ENCODE data around the gene KCNN1.
"Not testable (repeated sequence)": the region's sequence is repeated elsewhere in the genome, so short reads cannot be mapped to it uniquely, and the experiment has no call there.

KCNN1 gene

DNA sequence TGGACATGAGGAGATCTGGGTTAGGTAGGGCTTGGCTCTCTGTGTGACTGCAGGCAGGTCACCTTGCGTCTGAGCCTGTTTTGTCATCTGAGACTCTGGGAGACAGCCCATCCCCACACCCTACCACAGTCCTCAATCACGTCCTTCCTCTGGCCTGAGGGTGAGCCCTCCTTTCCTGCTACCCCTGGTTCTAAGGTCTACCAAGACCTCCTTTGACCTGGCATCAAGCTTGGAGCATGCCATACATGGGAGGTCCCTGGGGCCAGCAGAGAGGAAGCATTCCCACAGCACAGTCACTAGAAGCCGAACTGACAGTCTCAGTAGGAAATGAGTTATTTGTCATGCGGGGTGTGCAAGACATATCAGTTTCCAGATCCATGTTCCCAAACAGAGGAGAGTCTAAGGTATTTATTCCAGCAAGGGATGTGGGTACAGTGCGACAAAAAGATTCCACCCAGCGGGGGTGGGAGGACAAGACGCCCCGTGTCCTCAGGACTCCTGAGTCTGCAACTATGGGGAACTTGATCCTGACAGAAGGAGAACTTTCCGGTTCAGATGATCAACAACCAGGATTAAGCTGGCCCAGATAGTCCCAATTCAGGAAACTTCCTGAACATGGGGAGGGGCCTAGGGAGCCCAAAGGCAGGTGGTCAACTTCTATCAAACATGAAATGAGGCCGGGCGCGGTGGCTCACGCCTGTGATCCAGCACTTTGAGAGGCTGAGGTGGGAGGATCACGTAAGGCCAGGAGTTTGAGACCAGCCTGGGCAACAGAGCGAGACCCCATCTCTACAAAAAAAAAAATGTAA lies 50.6 kb downstream of the KCNN1 start:
- no peak for DNase-seq (ENCODE audit: low spot score)
- TF ChIP-seq, protein P1, sequence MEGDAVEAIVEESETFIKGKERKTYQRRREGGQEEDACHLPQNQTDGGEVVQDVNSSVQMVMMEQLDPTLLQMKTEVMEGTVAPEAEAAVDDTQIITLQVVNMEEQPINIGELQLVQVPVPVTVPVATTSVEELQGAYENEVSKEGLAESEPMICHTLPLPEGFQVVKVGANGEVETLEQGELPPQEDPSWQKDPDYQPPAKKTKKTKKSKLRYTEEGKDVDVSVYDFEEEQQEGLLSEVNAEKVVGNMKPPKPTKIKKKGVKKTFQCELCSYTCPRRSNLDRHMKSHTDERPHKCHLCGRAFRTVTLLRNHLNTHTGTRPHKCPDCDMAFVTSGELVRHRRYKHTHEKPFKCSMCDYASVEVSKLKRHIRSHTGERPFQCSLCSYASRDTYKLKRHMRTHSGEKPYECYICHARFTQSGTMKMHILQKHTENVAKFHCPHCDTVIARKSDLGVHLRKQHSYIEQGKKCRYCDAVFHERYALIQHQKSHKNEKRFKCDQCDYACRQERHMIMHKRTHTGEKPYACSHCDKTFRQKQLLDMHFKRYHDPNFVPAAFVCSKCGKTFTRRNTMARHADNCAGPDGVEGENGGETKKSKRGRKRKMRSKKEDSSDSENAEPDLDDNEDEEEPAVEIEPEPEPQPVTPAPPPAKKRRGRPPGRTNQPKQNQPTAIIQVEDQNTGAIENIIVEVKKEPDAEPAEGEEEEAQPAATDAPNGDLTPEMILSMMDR (IDR thresholded peaks at IDR 0.05; ENCODE audit: extremely low read depth, missing control alignments), result no peak

DNA sequence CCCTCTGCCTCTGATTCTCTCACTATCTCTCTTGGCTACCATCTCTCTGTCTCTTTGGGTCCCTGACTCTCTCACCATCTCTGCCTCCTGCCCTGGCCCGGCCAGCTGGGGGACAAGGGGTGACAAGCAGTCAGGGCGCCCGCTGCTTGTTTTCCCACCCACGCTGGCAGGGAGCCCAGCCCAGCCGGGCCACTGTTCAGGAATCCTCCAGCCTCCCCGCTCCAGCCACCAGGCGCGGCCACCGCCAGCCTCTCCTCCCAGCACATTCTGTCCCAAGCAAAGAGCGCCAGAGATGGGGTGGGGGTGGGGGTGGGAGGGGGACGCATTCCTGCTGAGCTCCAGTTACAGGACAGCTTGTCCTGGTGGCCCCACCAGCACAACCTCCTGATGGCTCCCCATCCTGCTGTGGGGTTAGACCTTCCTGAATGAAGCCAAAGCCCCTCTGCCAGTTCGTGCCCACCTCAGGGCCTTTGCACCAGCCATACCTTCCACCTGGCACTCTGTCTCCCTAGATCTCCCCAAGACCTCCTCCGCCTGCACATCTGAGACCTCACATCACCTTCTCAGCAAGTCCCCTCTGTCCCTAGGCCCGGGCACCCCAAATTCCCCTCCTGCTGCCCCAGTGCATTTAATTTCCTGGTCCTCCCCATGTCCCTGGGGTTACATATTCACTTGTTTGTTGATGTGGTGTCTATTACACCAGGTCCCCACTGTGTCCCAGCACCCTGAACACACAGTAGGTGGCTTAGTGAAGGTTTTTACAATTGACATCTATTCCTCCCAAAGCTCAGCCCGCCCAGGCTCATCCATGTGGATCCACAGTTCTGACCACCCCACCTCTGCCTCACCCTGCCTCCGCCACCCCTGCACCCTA lies 53.5 kb downstream of the KCNN1 start:
- TF ChIP-seq, protein P1 (IDR thresholded peaks at IDR 0.05; ENCODE audit: extremely low read depth, missing control alignments), result no peak
- no peak for DNase-seq (ENCODE audit: low spot score)

DNA sequence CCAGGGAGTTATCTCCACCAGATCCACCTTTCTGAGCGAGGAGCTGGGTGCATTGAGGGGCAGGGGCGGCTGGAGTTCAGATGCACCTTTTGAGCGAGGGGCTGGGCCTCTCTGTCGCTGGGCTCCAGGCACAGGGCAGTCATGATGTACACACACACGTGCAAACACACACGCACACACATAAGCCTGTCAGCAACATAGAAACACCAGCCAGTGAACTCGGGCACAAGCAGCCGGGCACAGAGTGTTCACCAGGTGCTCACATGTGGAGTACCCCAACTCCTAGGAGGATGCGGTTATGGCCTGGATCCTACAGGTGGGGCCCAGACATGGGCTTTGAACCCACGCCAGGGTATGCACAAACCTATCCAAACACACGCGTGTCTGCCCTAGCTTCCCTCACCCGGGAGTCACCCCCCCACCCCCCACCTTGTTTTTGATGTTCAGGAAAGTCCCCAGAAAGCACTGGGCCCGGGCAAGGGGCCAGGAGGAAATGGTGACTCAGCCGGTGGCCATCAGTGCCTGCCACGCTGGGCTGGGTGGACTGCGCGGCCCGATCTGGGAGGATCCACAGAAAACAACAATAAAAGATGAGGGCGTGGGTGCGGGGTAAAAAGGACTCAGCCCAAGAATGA lies 54.3 kb downstream of the KCNN1 start:
- DNase-seq (ENCODE audit: low spot score), result no peak
- TF ChIP-seq, protein P1 (IDR thresholded peaks at IDR 0.05; ENCODE audit: extremely low read depth, missing control alignments), result no peak

DNA sequence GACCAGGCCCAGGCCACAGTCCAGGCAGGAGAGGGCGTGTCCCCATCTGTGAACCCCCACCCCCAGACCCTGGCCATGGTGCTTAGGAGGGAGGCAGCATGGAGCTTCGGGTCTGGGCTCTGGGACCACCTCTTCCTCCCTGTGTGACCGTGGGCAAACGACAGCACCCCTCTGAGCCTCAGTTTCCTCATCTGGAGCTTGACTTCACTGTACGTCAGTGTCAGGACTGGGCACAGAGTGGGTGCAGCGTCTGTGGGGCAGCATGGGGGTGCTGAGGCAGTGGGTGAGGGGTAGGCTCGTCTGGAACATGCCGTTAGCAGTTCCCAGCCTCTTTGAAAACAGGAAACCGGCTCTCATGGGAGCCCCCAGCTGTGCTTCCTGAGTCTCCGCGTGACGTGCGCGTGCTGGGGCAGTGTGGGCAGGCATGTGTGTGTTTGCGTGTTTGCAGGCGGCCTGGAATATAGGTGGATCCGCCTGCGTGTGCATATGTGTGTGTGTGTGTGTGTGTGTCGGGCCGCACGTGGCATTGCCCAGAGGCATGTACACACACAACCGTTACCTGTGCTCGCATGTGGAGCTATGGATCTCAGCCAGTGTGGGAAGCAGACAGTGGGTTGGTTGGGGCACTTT lies 56.8 kb downstream of the KCNN1 start:
- no peak for DNase-seq (ENCODE audit: low spot score)
- TF ChIP-seq, protein P1 (IDR thresholded peaks at IDR 0.05; ENCODE audit: extremely low read depth, missing control alignments), result no peak

DNA sequence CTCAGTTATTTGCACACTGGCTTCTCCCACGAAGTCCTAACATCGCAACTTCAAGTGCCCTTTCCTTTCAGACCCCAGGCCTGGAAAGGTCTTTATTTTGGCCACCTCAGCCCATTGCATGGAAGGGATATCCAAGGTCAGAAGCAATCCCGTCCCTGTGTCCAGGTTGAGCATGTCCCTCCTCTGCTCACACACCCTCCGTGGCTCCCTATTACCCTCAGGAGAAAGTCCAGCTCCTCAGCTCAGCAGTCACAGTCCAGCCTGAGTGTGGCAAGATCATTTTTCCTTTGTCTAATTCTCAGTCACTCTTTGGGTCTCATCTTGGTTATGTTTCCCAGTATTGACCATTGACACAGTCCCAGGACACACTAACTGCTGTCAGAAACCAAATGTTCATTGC lies 60.2 kb downstream of the KCNN1 start:
- TF ChIP-seq, protein P1 (IDR thresholded peaks at IDR 0.05; ENCODE audit: extremely low read depth, missing control alignments), result no peak
- DNase-seq (ENCODE audit: low spot score), result no peak

DNA sequence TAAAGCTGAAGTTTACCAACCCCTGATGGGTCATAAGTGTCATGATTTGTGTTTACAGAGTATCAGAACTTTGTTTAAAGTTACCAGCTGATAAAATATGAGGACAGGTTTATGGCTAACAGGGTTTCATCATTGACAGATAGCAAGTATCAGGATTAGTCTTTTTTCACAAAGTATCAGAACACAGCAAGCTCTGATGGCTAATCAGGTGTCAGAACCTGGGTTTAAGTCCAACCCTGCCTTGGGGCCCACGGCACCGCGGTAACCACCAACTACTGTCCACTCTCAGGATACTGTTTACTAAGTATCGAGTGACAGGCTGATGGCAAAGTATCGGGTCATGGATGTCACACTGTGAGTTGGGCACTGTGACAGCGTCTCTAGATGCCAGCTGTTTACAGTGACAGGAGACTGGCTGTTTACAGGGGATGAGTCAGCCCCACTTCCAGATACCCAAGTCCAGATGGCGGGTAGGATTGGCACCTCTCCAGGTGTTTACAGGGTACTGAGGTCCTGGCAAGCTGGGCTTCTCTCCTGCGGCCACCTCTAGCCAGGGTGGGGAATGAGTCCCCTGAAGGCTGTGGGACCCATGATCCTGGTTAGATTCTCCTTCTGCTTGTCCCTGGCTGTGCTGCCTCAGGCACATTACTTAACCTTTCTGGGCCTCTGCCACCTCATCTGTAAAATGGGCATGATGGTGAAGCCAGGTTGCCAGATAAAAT lies 62.9 kb downstream of the KCNN1 start:
- TF ChIP-seq, protein P1 (IDR thresholded peaks at IDR 0.05; ENCODE audit: extremely low read depth, missing control alignments), result no peak
- DNase-seq (ENCODE audit: low spot score), result no peak

DNA sequence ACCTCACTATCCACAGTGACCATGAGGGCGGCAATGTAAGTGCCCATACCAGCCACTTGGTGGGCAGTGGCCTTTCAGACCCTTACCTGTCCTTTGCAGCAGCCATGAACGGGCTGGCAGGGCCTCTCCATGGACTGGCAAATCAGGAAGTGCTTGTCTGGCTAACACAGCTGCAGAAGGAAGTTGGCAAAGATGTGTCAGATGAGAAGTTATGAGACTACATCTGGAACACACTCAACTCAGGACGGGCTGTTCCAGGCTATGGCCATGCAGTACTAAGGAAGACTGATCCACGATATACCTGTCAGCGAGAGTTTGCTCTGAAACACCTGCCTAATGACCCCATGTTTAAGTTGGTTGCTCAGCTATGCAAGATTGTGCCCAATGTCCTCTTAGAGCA lies 64.5 kb downstream of the KCNN1 start:
- DNase-seq (ENCODE audit: low spot score), result not testable (repeated sequence)

DNA sequence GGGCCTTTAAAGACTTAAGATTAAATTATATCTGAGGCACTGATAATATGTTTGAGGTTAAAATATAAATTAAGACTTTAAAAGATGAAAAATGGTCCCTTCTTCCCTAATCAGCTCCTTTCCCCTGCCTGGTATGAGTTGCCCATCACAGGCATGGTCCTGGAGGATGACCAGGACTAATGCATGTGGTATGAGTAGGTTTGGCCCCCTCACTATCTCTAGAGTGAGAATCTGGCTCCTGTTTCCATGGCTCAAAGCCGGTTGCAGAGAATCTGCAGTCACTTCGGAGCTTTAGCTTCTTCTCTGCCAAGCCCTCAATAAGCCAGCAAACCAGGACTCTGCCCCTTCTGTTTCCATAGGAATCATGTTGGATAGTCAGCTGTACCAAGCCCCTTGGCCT lies 65.2 kb downstream of the KCNN1 start:
- not testable (repeated sequence) for DNase-seq (ENCODE audit: low spot score)

Measured in GM20000 (cell line).